NOMO-1 (cell line): ENCODE measurements around the gene KIF5C.
A peak's percentile ranks its signal among the peaks of the same experiment; 100 is the strongest.
"Not testable (repeated sequence)": the region's sequence is repeated elsewhere in the genome, so short reads cannot be mapped to it uniquely, and the experiment has no call there.

Experiments
- DNase-seq, 2 experiments: peaks; one replicate each; lab custom pipeline; 2025; ENCODE audit not compliant: unreplicated experiment in 2 of 2; lab: John Stamatoyannopoulos, UW

KIF5C gene

DNA sequence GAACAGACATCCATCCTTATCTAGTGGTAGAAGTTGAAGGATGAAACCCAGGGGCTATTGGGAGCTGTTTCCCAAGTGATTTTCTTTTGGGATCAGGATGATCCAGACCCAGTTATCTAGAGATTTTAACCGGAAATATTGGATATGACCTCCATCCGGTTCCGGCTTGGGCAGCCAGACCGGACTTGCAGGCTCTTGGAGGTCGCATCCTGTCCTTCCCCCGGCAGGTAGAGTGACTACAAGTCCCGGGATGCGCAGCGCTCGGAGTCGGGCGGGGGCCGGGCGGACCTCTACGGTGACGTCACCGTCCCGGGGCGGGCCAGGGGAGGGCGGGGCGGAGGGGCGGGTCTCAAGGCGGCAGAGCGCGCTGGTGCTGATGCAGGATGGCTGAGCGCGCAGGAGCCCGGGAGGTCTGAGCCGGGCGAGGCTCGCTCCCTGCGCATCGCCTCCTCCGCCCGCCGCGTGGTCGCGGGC, at the start of gene KIF5C:
Gene KIF5C, plus strand, starts transcription at position 360 of the 474 bp plus-strand sequence. CDS start 391 bp downstream, outside the sequence.
- DNase-seq = peak in 1 of 2 experiments; percentile 6

DNA sequence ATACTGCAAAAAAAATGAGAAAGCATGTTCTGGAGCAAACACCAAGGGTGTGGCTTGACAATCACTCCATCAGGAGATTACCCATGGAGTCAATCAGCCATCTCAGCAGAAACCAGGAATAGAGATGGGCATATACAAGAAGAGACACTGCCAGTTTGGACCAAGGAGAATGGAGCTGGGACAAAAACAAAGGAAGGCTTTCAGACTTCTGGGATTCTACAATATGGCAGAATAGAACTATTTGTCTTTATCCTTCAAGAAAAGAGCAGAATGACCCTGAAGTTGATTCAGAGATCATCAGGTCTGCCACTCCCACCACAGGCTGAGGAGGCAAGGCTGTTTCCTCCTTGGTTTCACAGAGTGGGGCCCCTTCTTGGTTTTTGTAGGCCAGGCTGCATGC, 48.2 kb upstream of the KIF5C start:
- DNase-seq = no peak

DNA sequence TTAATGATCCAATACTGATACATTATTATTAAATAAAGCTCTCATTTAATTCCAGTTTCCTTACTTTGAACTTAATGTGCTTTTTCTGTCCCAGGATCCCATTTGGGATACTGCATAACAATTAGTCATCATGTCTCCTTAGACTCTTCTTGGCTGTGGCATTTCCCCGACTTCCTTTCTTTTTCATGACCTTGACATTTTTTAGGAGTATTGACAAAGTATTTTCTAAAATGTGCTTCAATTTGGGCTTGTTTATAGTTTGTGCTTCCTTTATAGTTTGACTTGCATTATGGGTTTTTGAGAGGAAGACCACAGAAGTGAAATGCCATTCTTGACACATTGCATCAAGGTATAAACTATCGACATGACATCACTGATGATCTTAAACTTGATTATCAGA, 46.1 kb upstream of the KIF5C start:
- no peak for DNase-seq

DNA sequence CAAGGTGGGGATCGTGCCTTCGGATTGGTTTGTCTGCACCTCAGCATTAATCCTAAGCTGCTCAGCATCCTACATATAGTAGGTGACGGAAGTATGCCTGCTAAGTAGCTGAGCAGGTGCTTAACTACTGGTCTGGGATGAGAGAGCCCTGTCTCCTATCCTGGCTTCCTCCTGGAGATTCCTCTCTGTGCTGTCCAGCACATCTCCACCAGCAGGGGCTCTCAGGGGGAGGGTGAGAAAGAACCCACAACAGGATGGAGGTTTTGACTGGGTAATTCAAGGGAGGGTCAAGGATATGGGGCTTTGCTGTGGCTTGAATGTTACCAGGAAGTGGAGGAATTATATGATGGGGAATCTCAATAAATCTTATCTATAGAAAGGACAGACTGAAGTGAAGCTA, 45.4 kb upstream of the KIF5C start:
- DNase-seq = no peak

DNA sequence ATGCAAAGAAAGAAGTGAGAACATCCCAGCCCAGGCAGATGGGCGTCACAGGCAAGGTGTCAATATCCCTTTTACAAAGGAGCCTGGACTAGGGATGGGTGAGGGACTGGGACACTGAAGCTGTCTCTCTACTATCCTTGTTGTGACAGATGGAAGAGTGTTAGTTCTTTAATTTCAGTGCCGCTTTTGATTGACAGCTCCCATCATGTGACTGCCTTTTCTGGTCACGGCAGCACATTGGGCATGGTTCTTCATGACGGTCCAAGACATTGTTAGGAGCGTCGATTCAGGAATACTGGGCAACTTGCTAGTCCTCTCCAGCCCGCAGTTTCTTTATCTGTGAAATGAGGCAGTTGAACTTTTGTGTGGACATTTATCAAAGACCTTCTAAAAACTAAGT, 42.4 kb upstream of the KIF5C start:
- no peak for DNase-seq

DNA sequence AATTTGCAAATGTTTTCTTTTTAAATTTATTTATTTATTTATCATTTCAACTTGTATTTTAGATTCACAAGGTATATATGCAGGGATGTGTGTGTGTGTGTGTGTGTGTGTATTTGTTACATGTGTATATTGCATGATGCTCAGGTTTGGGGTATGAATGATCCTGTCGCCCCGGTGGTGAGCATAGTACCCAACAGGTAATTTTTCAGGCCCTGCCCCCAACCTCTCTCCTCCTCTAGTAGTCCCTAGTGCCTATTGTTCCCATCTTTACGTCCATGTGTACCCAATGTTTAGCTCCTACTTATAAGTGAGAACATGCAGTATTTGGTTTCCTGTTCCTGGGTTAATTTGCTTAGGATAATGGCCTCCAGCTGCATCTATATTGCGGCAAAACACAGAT, 33.0 kb upstream of the KIF5C start:
- no peak for DNase-seq

DNA sequence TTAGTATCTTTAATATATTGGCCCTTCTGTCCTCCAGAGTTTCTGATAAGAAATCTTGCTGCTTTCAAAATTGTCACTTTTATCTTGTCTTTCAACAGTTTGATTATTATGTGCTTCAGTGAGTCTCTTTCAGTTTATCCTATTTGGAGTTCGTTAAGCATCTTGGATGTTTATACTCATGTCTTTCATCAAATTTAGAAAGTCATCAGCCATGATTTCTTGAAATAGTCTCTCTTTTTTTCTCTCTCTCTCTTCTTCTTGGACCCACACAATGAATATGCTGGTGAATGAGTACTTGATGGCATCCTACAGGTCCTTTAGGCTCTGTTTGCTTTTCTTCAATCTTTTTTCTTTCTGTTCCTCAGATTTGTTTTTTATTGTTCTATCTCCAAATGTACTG, 26.9 kb upstream of the KIF5C start:
- no peak for DNase-seq

DNA sequence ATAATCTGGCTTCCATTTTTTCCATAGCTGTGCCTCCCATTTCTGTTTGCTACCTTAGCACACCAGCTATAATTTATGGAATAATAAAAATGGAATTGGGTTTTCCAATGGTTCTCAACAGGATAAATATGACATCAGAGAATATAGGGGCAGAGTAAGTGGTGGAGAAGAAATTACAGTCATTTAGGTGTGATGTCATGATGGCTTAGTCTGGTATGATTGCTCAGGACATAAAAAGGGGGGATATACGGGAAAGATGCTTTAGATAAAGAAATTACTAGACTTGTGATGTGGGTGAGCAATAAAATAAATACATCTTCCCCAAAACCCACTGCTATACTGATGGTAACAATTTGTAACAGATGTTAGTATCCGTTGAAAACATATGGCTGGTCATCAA, 21.6 kb upstream of the KIF5C start:
- no peak for DNase-seq

DNA sequence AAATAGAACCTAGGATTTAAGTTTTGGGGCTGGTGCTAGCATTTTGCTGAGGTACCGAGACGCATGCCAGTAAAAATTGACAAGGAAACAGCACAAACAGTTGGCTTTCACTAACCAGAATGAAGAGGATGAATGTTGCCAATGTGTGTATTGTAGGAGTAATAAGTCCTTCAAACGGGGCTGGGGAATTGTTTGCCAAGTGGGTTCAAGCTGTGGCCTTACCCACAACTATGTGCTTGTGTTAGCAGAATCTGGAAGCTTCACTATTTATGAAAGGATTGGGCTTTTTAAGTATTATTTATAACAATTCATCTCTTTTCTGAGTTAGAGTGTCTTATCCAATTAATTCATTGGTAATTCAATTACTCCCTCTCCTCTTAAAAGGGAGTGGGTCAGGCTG, 15.0 kb upstream of the KIF5C start:
- DNase-seq = no peak

DNA sequence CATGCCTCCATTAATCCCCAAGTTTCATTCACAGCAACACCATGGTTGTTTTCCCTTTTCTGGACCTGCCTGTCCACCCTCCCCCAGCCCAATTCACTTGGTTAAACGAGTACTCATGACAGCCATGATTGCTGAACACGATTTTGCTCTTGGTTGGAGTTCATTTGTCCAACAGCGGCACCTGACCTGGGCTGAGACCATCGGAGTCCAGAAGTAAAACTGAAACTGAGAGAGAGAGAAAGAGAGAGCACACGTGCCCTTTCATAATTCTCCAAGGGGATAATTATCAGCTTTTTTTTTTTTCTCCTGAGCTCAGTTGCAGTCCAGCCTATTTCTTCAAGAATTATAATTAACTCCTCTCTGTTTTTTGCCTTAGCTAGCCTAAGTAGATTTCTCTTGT, 13.7 kb upstream of the KIF5C start:
- DNase-seq = peak in 1 of 2 experiments; percentile 27

DNA sequence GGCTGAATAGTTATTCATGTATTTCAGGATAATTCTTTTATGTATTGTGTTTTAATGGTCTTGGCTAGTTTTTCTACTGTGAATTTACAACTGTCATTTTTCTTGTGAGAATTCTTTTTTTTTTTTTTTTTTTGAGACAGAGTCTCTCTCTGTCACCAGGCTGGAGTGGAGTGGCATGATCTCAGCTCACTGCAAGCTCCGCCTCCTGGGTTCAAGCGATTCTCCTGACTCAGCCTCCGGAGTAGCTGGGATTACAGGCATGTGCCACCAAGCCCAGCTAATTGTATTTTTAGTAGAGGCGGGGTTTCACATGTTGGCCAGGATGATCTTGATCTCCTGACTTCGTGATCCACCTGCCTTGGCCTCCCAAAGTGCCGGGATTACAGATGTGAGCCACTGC, 12.5 kb upstream of the KIF5C start:
- DNase-seq = not testable (repeated sequence)

DNA sequence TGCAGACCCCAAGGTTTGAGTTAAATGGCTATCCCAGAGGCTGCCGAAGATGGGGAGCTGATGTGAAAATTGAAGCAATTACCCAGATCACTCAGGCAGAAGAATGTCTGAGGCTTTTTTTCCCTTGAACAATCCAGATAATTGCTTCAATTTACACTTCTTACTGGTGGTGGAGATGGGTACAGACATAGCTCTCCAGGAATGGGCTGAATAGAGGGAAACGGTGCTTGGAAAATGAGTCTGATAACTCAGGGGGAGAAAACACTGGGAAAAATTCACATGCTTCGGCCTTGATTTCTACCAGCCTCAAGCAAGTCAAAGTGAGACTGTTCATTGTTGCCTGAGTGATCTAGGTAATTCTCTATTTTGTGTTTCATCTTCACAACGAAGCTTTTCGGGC, 9.5 kb upstream of the KIF5C start:
- no peak for DNase-seq

DNA sequence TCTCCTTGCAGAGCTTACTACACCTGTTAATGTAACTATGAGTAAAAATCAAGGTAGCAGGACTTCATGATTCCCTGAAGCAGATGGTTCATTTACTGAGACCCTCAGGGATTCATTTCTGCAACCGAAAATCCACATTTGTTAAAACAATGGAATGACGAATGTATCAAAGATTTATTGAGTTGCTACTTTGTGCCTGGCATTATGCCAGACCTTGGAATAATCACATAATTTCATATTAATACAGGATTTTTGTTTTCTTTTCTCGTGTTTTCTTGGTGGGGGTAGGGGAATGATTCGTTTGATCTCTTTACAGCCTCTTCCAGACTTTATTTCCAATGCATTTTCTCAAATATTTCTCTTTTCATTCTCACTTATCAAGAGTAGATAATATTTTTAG, 8.9 kb upstream of the KIF5C start:
- no peak for DNase-seq

DNA sequence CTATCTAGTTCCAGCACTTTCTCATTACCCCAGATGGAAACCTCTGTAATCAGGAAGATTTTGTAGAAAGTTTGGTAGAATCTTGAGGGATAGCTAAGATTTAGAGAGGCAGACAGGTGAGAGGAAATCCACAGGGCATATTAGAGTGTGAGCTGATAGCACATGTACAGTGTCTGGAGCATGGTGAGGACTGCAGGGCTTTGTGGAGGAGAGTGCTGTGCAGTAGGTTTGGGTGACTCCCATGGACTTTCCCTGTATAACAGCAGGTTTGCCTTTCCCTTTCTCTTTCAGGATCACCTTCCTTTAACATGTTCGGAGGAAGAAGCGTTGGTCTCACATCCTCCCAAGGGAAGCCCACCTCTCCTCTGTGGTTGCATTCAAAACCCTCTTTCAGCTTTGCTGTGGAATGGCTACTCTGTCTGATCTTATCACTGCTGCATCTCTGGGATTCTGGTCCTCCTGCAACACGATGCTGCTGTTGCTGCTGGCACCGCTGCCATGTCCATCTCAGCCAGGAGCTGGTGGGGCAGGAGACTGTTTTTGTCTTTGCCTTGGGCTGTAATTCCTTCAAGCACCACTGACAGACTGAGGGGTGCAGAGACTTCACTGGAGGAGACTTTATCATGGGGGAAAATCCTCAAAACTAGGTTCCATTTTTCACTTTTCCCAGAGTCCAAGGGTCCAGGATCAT, 7.8 kb upstream of the KIF5C start:
- no peak for DNase-seq

DNA sequence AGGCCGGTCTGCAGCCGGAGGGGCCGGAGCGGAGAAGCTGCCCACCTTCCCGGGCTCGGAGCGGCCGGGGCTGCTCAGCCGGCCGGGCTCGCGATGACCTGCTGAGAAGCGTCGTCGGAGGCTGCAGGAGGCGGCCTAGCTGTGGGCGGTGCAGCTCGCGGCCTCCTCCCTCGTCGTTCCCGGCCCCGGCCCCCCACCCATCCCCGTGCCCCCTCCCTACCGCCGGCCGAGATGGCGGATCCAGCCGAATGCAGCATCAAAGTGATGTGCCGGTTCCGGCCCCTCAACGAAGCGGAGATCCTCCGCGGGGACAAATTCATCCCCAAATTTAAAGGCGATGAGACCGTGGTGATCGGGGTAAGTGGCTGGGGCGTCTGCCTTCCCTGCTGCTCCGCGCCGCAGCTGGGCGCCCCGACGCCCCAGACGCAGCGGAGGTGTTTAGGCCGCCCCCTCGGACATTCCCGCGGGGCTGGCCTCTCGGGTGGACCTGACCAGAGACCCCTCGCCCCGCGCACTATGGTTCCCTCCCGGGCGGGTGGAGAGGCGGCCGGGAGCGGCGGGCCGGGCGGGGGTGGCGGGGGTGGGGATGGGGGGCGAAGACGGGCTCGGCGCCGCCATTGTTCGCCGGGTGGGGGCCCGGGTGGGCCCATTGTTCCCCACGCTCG, 492 bp downstream of the KIF5C start:
- DNase-seq = no peak

DNA sequence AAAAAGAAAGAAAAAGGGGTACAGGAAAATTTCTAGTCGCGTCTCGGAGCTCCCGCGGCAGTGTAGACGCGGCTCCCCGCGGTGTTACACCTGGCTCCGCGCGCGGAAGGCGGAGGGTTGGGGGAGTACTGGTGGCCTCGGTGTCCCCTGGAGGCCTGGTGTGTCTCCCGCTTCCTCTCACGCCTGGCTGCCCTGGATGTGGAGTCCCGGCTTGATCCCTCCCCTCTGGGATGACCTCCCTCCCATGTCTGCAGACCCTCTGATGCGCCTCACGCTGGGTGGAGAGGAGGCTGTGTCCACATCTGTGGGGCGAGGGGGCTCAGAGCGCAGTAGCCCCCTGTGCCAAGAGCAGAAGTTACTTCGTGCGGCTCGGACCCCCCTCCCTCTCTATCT, 1.2 kb downstream of the KIF5C start:
- no peak for DNase-seq

DNA sequence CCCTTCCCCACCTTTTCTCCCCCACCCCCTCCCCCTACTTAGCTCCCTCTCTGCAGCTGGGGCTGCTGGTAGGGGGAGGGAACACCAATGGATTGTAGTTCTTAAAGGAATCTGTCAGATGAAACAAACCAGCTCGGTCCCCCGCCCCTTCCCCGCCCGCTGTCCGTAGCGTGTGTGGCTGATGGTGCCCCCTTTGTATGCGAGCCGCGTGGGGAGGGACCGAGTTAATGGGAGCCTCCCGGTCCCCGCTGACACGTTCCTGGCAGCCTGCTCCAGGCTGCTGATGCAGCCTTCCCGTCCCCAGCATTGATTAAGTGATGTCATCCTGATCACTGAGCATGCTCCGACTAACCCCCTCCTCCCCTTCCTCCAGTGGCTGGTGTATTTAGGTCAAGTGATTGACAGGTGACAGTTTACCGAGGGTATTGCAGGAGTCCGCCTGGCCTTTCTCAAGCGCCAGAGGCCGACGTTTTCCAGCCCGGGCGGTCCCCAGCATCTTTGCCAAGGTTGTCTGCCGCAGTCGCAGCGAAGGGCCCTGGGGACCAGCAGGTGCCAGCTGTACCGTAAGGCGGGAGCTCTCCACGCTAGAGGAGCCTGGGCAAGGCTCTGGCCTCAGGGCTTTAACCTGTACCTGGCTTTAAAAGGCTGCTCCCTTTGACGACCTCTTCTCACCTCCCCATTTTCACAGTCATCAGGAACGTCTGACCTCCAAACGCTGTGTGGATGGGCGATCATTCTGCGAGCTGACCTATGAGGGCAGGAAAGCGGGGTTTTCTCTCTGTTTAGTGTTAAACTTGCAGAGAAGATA, 1.8 kb downstream of the KIF5C start:
- no peak for DNase-seq

DNA sequence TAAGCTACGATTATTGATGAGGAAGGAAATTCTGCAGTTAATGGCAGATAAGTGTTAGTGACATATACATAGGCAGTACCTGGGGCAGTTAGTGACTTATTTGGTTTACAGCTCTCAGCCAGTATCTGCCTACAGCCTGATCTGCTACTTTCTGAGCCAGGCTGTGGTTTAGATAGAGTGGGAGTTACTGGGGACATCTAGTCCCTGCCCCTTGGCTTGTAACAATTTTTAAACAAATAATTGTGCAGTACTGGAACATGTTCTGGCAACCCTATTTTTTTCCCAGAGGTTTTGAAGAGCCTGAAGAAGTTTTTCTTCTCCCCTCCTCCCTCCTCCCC, 2.3 kb downstream of the KIF5C start:
- no peak for DNase-seq

DNA sequence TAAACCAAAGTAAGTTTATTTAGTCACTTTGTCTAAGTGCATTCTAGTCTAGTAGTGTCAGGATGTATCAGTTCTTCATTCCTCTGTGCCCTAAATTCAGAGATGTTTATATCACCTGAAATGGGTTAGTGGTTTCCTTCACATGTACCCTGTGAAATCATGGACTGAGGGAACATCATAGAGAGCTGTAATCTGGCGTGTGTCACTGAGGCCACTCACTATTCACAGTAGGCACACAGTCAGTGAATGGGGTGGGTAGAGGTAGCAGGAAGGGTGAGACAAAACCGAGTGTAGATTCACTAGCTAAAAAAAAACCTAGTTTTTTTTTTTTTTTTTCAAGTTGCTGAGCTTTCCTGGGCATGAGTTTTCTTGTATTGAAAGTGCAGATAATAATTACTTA, 5.6 kb downstream of the KIF5C start:
- no peak for DNase-seq

DNA sequence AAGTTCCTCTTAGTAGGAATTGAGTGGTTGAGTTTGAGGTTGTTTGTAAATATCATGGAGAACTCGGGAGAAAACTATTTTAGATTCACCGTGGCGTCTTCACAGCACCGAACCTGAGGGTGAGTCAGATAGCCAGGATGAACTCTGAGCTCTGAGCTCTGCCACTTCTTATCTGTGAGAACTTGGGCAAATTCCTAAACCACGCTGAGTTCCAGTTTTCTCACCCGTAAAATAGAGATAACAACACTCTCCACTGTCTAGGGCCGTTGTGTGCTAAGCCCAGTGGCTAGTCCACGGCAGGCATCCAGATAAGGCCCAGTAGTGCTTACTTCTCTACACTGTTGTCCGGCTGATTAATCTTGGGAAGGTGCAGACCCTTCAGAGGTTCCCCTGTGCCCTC, 7.0 kb downstream of the KIF5C start:
- no peak for DNase-seq

DNA sequence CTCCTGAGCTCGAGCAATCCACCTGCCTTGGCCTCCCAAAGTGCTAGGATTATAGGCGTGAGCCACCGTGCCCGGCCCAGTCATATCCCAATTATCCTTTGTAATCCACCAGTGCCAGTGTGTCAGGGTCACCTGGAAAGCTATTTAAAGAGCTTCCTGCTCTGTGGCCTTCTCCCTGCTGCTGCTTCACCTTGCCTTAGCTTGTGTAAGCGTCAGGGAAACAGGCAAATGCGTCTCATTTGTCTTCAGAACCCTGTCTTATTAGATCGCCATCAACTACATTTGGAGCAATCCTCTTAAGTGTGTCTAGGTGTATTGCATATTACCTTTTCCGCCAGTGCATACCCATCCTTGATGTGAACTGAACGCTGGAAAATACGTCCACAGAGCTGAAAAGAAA, 10.2 kb downstream of the KIF5C start:
- DNase-seq = no peak

DNA sequence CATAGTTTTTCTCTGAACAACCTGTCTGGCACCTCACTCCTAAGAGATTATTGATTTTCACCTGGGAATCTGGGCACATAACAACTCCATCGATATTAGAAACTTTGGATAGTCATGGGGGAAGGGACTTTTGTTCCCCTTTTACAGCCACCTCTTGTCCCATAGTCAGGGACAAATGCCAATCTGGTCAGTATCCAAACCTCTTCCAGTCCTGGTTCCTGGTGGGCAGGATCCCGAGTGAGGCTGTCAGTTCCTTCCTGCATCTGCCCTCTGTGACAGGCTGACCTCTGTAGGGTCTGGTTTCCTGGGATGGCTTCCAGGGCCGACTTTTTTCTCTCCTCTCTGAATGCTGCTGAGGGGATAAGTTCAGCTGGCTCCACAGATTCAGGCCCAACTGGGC, 11.0 kb downstream of the KIF5C start:
- no peak for DNase-seq
